CD8-positive, alpha-beta memory T cell (primary cell): ENCODE data around the gene BTNL2. TPM values are rescaled to one million over a fixed set of nuclear protein-coding genes. Genes with fewer than 3 reads are reported as not detected.
"Not testable (repeated sequence)": the region's sequence is repeated elsewhere in the genome, so short reads cannot be mapped to it uniquely, and the experiment has no call there.

Experiments used
- CTCF ChIA-PET: fragments of 350-600 bp; sonication (Branson Sonifier 250); formaldehyde crosslinking; loops from one replicate; lab custom pipeline; 2021; ENCODE audit warnings: antibody characterized with exemption; lab: Charles Lee
- POLR2A ChIA-PET: fragments of 350-600 bp; sonication (Branson Sonifier 250); formaldehyde crosslinking; loops from one replicate; lab custom pipeline; 2021; ENCODE audit warnings: antibody characterized with exemption; lab: Charles Lee
- DNase-seq, 5 donors: peaks; one replicate each; pipeline versions ENCODE4 v3.0.0 to v3.0.0-alpha.2; 2020 to 2022; ENCODE audit warnings: mixed read lengths in 1 of 5
- H3K27ac ChIP-seq: one replicate; pipeline ENCODE4 v1.7.0; 2013; ENCODE audit warnings: low read depth, mild to moderate bottlenecking, low read length, moderate library complexity
- H3K27me3 ChIP-seq: 2 replicates; pipeline ENCODE4 v1.7.0; 2013; ENCODE audit warnings: low read length, mild to moderate bottlenecking; ENCODE audit not compliant: insufficient read depth, poor library complexity, severe bottlenecking
- H3K36me3 ChIP-seq: 2 replicates; pipeline ENCODE4 v1.7.0; 2013; ENCODE audit warnings: mild to moderate bottlenecking, low read length, moderate library complexity; ENCODE audit not compliant: insufficient read depth
- H3K4me1 ChIP-seq: 2 replicates; pipeline ENCODE4 v1.7.0; 2013; ENCODE audit warnings: mild to moderate bottlenecking, low read length, moderate library complexity; ENCODE audit not compliant: insufficient read depth
- H3K4me3 ChIP-seq: 2 replicates; pipeline ENCODE4 v1.7.0; 2013; ENCODE audit warnings: mild to moderate bottlenecking, low read length
- H3K9me3 ChIP-seq: 2 replicates; pipeline ENCODE4 v1.7.0; 2013; ENCODE audit warnings: mild to moderate bottlenecking, low read length
- H3K27ac Mint-ChIP-seq, 8 donors: one replicate each; pipeline ENCODE4 v1.8.0; 2020 to 2021; ENCODE audit warnings: mixed read lengths in 8 of 8, mild to moderate bottlenecking in 6 of 8, inconsistent platforms in 3 of 8, moderate library complexity in 3 of 8
- H3K27me3 Mint-ChIP-seq, 2 donors: one replicate each; pipeline ENCODE4 v1.8.0; 2020 to 2021; ENCODE audit warnings: mixed read lengths in 2 of 2, mild to moderate bottlenecking in 1 of 2, moderate library complexity in 1 of 2
- H3K36me3 Mint-ChIP-seq, 3 donors: one replicate each; pipeline ENCODE4 v1.8.0; 2020 to 2021; ENCODE audit warnings: mixed read lengths in 3 of 3, inconsistent platforms in 1 of 3, mild to moderate bottlenecking in 1 of 3
- H3K4me1 Mint-ChIP-seq, 3 donors: one replicate each; pipeline ENCODE4 v1.8.0; 2020 to 2021; ENCODE audit warnings: mixed read lengths in 3 of 3, inconsistent platforms in 1 of 3, mild to moderate bottlenecking in 1 of 3
- H3K4me3 Mint-ChIP-seq, 7 donors: one replicate each; pipeline ENCODE4 v1.8.0; 2020 to 2021; ENCODE audit warnings: mixed read lengths in 7 of 7, mild to moderate bottlenecking in 6 of 7, moderate library complexity in 4 of 7, inconsistent platforms in 2 of 7
- H3K9me3 Mint-ChIP-seq, 5 donors: one replicate each; pipeline ENCODE4 v1.8.0; 2020 to 2022; ENCODE audit warnings: mixed read lengths in 5 of 5, mild to moderate bottlenecking in 3 of 5, moderate library complexity in 2 of 5, inconsistent platforms in 1 of 5
- polyA plus RNA-seq: library from polyadenylated mRNA; unstranded; fragments of 300-500 nt; fragmentation: Illumina TruSeq; gene quantifications from one replicate; pipeline ENCODE4 v1.2.3, GENCODE V29; 2021
- total RNA-seq, 2 experiments: library from RNA; stranded (reverse); gene quantifications; one replicate each; pipeline ENCODE4 v1.2.3, GENCODE V29; 2021

Gene BTNL2
- total and polyA plus RNA-seq, 3 experiments from 2014 or later, result not detected

- H3K27me3 ChIP-seq, result no peaks in the 10 kb centered on the region
- peak within 1 kb of the TSS; percentile 70 to 91 (median 79) for H3K4me3 Mint-ChIP-seq
- DNase-seq, result peak in 3 of 5 donors; percentile 26 to 69 (median 67)
- H3K4me1 Mint-ChIP-seq, result peaks cover 12 to 40% (median 36%) of the 10 kb centered on the region in 3 donors
- no peaks in the 10 kb centered on the region for H3K36me3 ChIP-seq
- peak within 1 kb of the TSS; percentile 17 to 90 (median 58) for H3K27ac Mint-ChIP-seq
- H3K9me3 Mint-ChIP-seq, result no peaks in the 10 kb centered on the region
- H3K27ac ChIP-seq, result peak within 1 kb of the TSS; percentile 55
- H3K4me3 ChIP-seq, result peak within 1 kb of the TSS; percentile 47
- ChIA-PET CTCF (interaction anchor here (1.2 kb wide), 1 partner anchor 250 kb away, joined by 5 read pairs; no protein-coding TSS in a partner anchor), POLR2A (no interaction called here)
- peaks cover 8% of the 10 kb centered on the region for H3K4me1 ChIP-seq
- peaks cover 0 to 2% (median 1%) of the 10 kb centered on the region in 3 donors for H3K36me3 Mint-ChIP-seq
- H3K9me3 ChIP-seq, result no peaks in the 10 kb centered on the region
- H3K27me3 Mint-ChIP-seq, result peaks cover 8 to 13% of the 10 kb centered on the region in 2 donors
Observed at GRCh38 chr6:32439602-32440214, 32.7 kb upstream of the BTNL2 start, which contains the start of gene HLA-DRA. Gene HLA-DRA (plus strand): TSS chr6:32439887. CDS start chr6:32439951, 64 bp downstream.

- Mint-ChIP-seq H3K4me1 (peaks cover 12 to 40% (median 36%) of the 10 kb centered on the region in 3 donors), H3K36me3 (peaks cover 0 to 2% (median 1%) of the 10 kb centered on the region in 3 donors), H3K27ac (peak overlapping the region in 3 of 8 donors; percentile 17 to 60 (median 40)), H3K4me3 (peak overlapping the region in 3 of 7 donors; percentile 78 to 82 (median 79)), H3K9me3 (no peaks in the 10 kb centered on the region), H3K27me3 (peaks cover 8 to 13% of the 10 kb centered on the region in 2 donors)
- Histone ChIP-seq H3K36me3 (no peaks in the 10 kb centered on the region), H3K27ac (no peak overlapping the region), H3K27me3 (no peaks in the 10 kb centered on the region), H3K4me1 (peaks cover 8% of the 10 kb centered on the region), H3K4me3 (no peak overlapping the region), H3K9me3 (no peaks in the 10 kb centered on the region)
- CTCF ChIA-PET, result interaction anchor here (1.2 kb wide), 1 partner anchor 251 kb away, joined by 5 read pairs; no protein-coding TSS in a partner anchor
- POLR2A ChIA-PET, result no interaction called here
- no peak for DNase-seq
Observed at GRCh38 chr6:32439139-32439538, 32.2 kb upstream of the BTNL2 start.

GRCh38 chr6:32436995-32437836, 30.2 kb upstream of the BTNL2 start:
- POLR2A ChIA-PET, result no interaction called here
- Histone ChIP-seq H3K27me3 (no peaks in the 10 kb centered on the region), H3K9me3 (no peaks in the 10 kb centered on the region), H3K36me3 (no peaks in the 10 kb centered on the region), H3K4me3 (no peak overlapping the region), H3K27ac (no peak overlapping the region), H3K4me1 (peaks cover 8% of the 10 kb centered on the region)
- peaks cover 12 to 31% (median 30%) of the 10 kb centered on the region in 3 donors for H3K4me1 Mint-ChIP-seq
- no peaks in the 10 kb centered on the region for H3K9me3 Mint-ChIP-seq
- H3K4me3 Mint-ChIP-seq, result peak overlapping the region in 1 of 7 donors; percentile 7
- CTCF ChIA-PET, result no interaction called here
- peaks cover 5 to 13% of the 10 kb centered on the region in 2 donors for H3K27me3 Mint-ChIP-seq
- H3K27ac Mint-ChIP-seq, result peak overlapping the region in 1 of 8 donors; percentile 50
- DNase-seq, result peak in 1 of 5 donors; percentile 9
- no peaks in the 10 kb centered on the region for H3K36me3 Mint-ChIP-seq

GRCh38 chr6:32436186-32436585, 29.2 kb upstream of the BTNL2 start:
- ChIA-PET POLR2A (no interaction called here), CTCF (interaction anchor here (1.0 kb wide), 1 partner anchor 265 kb away, joined by 4 read pairs; no protein-coding TSS in a partner anchor)
- H3K4me1 ChIP-seq, result peaks cover 8% of the 10 kb centered on the region
- H3K27ac Mint-ChIP-seq, result no peak overlapping the region
- no peaks in the 10 kb centered on the region for H3K36me3 Mint-ChIP-seq
- no peak overlapping the region for H3K4me3 Mint-ChIP-seq
- no peak overlapping the region for H3K27ac ChIP-seq
- H3K27me3 Mint-ChIP-seq, result peaks cover 3 to 10% of the 10 kb centered on the region in 2 donors
- no peak for DNase-seq
- H3K4me3 ChIP-seq, result no peak overlapping the region
- no peaks in the 10 kb centered on the region for H3K36me3 ChIP-seq
- H3K9me3 ChIP-seq, result no peaks in the 10 kb centered on the region
- peaks cover 12 to 21% (median 20%) of the 10 kb centered on the region in 3 donors for H3K4me1 Mint-ChIP-seq
- no peaks in the 10 kb centered on the region for H3K9me3 Mint-ChIP-seq
- no peaks in the 10 kb centered on the region for H3K27me3 ChIP-seq

GRCh38 chr6:32433950-32434349, 27.0 kb upstream of the BTNL2 start:
- H3K27me3 ChIP-seq, H3K9me3 ChIP-seq, H3K27ac ChIP-seq, H3K4me3 Mint-ChIP-seq, H3K36me3 ChIP-seq, H3K9me3 Mint-ChIP-seq, H3K4me1 ChIP-seq, H3K36me3 Mint-ChIP-seq, H3K4me1 Mint-ChIP-seq, H3K4me3 ChIP-seq, DNase-seq, H3K27me3 Mint-ChIP-seq, POLR2A ChIA-PET, H3K27ac Mint-ChIP-seq: not testable (repeated sequence)
- CTCF ChIA-PET, result interaction anchor here (3.4 kb wide), 1 partner anchor 267 kb away, joined by 27 read pairs; no protein-coding TSS in a partner anchor

- H3K27ac ChIP-seq, result no peak overlapping the region
- no peaks in the 10 kb centered on the region for H3K36me3 ChIP-seq
- Mint-ChIP-seq H3K4me3 (no peak overlapping the region), H3K36me3 (no peaks in the 10 kb centered on the region), H3K4me1 (no peaks in the 10 kb centered on the region), H3K27ac (no peak overlapping the region), H3K27me3 (peaks cover 2 to 15% of the 10 kb centered on the region in 2 donors), H3K9me3 (no peaks in the 10 kb centered on the region)
- POLR2A ChIA-PET, result no interaction called here
- peak in 2 of 5 donors; percentile 10 to 15 for DNase-seq
- no peaks in the 10 kb centered on the region for H3K9me3 ChIP-seq
- CTCF ChIA-PET, result interaction anchor here (0.7 to 3.7 kb wide), 5 partner anchors 191 to 269 kb away, joined by 3 to 27 read pairs (median 4); no protein-coding TSS in a partner anchor
- H3K4me1 ChIP-seq, result no peaks in the 10 kb centered on the region
- H3K4me3 ChIP-seq, result no peak overlapping the region
- peaks cover 3% of the 10 kb centered on the region for H3K27me3 ChIP-seq
Observed at GRCh38 chr6:32432050-32432450, 25.1 kb upstream of the BTNL2 start.

GRCh38 chr6:32431142-32431541, 24.2 kb upstream of the BTNL2 start:
- Mint-ChIP-seq H3K4me1 (no peaks in the 10 kb centered on the region), H3K4me3 (no peak overlapping the region), H3K27ac (no peak overlapping the region), H3K9me3 (no peaks in the 10 kb centered on the region), H3K36me3 (no peaks in the 10 kb centered on the region), H3K27me3 (peaks cover 4 to 20% of the 10 kb centered on the region in 2 donors)
- CTCF ChIA-PET, result interaction anchor here (3.4 to 3.7 kb wide), 2 partner anchors 260 to 270 kb away, joined by 16 to 27 read pairs; no protein-coding TSS in a partner anchor
- Histone ChIP-seq H3K27me3 (peaks cover 3% of the 10 kb centered on the region), H3K27ac (no peak overlapping the region), H3K36me3 (no peaks in the 10 kb centered on the region), H3K4me3 (no peak overlapping the region), H3K9me3 (no peaks in the 10 kb centered on the region), H3K4me1 (no peaks in the 10 kb centered on the region)
- no peak for DNase-seq
- POLR2A ChIA-PET, result no interaction called here
